Activated CD8-positive, alpha-beta memory T cell treated with anti-CD3 and anti-CD28 coated beads, Interleukin-2, amount 50 U/mL, for 4 hours (primary cell): ENCODE data around the gene VAV2.

Experiments
- DNase-seq: peaks from one replicate; pipeline ENCODE4 v3.0.0-alpha.2; 2020

VAV2 gene

DNA sequence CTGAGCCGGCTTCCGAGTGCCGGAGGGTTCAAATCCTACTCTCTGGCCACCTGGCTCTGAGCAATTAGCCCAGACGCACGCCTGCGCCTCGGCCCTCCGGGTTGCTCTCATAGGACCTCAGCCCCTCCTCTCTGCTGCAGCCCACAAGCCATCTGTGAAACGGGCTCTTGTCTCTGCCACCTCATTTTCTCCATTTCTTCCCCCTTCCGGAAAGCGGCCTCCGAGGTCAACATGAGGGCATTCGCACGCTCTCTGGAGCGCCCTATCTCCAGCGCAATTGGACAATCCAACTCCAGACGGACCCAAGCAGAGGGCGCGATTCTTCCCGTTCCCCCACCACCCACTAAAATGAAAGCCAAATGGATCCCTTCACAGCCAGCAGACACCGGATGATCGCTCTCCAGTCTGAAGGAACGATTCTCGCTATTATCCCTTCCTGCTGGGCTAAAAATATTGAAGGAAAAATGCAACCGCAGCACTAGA is 41.5 kb downstream of the VAV2 start:
- no peak for DNase-seq

DNA sequence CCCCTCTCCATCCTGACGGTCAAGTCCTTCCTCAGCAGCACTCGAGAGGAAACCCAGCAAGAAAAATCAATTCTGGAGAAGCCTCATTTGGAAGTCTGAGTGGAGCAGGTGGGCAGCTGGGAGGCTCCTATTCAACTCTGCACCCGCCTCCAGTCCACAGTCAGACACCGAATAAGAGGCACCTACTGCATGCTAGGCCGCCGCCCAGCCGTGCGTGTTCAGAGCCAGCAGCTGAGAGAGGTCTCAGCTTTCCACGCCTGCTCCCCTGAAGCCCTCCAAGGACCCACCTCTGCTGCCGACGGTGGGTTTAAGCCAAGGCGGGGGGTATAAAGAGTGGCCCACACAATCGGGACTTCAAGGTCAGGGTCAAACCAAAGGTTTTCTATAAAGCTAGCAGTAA is 41.9 kb downstream of the VAV2 start:
- no peak for DNase-seq

DNA sequence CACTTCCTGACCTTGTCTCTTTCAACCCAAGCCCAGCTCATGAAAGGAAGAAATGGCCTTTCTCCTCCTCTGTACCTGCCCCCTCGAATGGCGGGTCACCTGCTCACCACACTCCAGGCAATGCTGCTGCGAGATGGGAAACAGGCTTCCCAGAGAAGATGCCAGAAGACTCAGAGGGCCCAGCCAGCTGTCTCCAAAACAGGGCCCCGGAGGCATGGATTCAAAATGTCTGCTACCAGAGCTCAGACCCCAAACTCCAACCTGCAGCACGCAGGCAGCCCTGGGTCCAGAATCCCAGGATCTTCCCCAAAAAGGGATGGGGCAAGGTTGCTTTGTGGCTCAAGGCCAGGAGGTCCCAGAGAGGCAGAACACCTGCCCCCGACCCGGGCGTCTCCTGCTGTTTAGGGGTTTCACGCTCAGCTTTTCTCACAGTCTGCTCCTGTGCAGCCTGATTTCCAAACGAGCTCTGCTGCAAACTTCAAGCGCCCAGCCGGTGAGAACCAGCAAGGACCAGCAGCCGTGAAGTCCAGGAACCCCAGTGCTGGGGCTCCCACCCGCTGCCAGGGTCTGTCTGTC is 42.5 kb downstream of the VAV2 start:
- no peak for DNase-seq

DNA sequence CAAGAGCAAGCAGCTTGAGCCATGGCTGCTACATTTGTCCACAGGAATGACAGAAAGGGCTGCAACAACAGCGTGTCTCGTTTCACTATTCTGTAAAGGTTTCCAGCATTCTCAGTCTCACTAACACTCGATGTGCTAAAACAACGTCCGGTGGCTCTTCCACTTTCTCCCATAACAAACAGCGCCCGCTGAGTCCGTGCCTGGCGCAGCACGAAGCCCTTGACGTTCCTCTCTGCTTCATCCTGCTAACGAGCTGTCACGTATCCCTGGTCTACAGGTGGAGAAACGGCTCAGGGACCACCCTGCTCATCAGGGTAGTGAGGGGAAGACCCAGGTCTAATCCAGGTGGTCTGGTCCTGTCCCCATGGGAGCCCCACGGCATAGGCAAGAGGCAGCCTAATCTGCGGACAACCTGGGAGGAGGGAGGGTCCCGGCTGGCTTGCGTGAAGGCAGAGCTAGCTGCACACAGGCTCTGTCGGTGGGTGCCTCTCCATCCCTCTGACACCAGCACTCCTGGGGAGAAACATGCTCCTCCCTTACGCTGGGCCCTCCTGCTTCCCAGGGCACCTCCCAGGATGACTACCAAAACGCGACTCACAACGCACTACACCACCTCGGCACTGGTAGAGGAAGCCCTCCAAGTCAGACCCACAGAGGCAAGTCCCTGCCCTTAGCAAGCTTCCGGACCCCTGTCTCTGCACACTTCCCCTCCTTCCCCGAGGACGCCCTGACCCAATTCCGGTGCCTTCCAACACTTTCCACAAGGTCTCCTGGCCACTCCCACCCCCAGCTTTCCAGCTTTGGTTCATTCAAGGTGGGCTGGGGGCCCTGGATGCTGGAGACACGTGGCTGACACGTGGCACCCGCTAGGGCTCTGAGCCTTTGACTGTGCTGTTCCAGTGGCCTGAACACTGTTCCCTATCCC is 43.3 kb downstream of the VAV2 start:
- no peak for DNase-seq

DNA sequence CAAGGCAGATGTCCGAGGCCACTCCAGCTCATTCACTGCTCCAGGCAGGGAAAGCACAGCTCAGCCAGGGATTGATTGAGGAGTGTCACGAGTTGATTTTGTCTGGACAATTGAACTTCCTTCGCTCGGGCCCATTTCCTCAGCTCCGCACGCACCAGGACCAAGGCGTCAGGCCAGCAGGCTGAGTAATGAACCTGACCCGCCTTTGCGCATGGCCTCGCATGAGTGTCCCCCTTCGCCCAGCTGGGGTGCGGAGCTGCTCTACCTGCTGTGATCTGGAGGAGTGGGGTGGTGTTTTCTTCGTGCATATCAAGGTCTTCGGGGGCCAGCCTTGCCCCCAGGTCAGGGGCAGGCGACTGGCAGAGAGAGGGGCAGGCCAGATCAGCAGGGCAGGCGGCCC is 44.0 kb downstream of the VAV2 start:
- no peak for DNase-seq

DNA sequence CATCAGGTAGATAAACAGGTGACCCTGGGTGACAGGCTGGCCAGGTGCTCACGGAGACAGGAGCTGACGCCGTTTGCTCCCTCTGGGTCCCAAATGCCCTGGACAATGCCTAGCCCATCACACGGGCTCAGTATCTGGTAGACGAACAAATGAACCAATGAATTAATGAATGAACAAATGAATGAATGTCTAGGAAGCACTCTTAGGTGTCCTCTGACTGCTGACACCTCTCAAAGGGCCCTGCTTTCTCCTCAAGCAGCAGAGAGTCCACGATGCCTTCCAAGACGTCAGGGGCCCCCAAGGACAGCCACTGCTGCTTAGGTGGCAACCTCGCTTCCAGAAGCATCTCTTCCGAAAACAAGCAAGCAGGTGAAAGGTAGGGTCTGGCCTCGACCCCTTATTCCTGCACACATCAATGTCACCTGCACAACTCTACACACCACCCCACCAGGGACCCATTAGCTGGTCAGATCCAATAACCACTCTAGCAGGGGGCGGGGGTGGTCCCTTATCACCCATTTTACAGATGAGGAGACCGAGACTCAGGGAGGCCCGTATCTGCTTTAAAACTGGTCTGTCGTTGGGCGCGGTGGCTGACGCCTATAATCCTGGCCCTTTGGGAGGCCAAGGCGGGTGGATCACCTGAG is 45.2 kb downstream of the VAV2 start:
- no peak for DNase-seq

DNA sequence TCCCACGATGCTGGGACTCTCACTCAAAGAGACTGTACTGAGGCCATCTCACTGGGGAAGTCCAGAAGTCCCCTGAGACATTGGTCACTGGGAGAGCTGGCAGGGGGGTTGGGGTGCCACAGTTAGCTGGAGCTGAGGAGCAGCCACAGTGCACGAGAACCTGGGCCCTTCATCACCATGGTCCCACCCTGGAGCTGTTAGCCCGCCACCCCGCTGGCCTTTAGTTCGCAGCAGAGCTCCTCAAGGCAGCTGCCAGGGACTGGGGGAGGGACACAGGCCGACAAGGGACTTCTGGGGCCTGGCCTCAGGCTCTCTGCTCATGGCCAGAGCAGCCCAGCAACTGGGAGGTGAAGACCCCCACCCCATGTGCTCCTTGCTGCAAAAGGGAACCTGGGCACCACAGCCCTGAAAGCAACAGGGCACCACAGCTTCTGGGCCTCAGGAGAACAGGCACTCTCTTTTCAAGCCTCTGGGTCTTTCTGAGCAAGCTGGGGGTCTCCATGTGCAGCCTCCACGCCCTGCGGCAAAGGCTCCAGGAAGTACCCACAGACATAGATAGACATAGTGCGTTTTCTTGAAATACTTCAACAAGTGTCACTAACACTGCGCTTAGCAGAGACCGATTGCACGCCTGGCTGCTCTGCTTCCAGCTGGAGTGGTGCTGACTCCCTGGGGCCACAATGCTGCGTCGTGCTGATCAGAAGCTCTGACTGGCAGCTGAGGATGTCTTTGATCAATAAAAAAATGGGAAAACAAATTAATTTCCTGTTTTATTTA is 46.0 kb downstream of the VAV2 start:
- DNase-seq = no peak

DNA sequence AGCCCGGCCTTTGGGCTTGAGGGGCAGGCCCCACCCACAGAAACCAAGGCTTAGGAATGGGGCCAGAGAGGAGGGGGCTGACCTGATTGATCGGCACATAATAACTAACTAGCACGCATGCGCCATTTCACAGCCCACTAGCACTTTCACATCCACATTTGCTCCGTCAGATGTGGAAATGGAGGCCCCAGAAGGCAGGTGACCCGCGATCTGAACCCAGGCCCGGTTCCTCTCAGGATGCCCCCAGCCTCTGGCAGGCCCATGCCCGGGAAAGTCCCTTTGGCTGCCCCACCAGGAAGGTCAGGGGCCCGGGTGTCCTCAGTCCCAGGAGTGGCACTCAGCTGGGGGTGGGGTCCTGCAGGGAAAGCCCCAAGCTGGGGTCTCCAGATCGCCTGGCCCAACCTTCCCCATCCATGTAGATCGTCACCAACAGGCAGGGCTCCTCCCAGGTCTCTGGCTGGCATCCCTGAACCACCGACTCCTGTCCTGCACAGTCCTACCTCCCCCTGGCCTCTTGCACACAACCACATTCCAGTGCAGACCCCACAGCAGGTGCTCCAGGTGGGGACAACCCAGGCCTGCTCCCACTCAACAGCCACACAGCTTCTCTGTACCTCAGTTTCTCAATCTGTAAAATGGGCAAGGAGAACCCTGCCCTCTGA is 46.7 kb downstream of the VAV2 start:
- DNase-seq = no peak

DNA sequence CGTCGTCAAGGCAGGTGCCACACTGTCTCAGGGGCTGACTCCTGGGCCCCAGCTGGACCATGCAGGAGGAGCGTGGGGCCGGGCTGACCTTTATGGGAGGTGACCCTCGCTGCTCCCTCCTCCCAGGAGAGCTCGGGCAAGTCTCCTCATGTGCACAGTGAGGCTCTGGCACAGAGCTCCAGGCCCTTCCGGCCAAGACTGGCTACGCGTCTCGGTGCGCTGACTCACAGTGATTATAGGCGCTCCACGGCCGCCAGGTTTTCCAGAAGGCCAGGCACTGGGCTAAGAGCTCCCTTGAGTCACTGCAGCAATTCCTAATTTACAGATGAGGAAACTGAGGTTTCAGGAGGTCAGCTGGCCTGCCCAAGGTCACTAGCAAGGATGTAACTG is 47.4 kb downstream of the VAV2 start:
- DNase-seq = no peak

DNA sequence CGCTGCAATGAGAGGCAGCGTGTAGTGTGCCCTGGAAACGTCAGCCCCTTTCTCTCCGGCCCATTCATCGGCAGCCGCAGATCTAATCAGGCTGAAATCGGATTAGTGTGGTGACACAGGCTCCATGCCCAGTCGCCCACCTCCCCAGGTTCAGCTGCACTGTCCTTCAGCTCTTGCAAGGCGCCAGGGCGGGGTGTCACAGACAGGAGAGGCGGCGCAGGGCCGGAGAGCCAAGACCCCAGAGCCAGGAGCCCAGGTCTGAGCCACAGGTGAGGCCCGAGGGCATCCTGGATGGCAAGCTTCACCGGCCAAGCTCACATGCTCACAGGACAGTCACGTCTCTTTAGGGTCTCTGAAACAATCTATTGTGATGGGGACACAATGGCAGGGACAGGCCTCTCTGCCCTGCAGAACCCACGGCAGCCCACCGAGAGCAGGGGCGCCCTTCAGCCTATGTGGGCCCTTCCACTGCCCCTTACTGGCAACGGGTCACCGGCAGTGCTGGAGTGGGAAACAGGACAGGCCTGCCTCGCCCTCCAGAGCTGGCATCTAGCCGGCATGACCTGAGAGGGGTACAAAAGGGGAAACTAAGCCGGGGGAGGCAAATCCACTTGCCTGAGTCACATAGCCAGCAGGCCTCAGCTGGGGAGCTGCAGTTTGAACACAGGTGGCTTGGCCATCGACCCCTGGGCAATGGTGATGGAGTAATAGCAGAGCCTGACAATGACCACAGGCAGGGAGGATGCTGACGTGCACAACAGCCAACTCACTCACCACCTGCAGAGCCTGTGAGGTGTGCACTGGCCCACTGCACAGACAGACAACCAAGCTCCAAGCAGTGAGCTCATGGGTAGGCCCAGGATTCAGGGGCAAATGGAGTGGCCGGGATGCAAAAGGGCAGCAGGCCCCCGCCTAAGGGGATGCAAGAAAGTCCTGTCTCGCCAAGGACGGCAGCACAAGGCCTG is 48.1 kb downstream of the VAV2 start:
- no peak for DNase-seq

DNA sequence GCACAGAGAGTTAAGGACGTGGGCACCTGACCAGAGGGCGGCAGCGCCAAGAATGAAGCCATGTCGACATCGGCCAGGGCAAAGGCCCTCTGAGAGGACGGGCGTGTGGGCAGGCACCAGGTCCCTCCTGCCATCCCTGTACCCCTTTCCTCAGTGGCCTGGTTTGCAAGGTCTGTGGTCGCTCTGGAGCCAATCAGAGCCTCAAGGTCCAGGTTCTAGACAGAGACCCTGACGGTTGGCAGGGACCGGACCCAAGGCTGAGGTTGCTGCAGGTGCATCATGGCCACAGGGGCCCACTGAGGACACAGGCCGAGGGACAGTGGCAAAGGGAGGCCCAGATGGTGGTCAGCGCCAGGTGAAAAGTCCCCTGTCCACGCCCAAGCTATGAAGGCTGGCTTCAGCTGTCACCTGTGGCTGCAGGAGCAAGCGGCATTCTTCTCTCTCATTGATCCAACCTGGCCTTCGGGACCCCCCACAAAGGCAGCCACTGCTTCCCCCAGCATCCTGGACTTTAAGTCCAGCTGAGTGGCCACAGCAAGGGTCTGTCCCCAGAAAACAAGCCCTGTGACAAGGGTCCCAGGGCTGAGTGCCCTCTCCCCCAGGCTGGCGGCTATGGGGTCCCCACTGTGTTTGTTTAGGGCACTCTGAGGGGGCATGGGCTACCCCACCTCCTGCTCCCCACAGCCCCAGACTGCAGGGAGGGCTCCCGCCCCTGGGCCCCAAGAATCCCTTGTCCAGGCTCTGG is 48.9 kb downstream of the VAV2 start:
- no peak for DNase-seq

DNA sequence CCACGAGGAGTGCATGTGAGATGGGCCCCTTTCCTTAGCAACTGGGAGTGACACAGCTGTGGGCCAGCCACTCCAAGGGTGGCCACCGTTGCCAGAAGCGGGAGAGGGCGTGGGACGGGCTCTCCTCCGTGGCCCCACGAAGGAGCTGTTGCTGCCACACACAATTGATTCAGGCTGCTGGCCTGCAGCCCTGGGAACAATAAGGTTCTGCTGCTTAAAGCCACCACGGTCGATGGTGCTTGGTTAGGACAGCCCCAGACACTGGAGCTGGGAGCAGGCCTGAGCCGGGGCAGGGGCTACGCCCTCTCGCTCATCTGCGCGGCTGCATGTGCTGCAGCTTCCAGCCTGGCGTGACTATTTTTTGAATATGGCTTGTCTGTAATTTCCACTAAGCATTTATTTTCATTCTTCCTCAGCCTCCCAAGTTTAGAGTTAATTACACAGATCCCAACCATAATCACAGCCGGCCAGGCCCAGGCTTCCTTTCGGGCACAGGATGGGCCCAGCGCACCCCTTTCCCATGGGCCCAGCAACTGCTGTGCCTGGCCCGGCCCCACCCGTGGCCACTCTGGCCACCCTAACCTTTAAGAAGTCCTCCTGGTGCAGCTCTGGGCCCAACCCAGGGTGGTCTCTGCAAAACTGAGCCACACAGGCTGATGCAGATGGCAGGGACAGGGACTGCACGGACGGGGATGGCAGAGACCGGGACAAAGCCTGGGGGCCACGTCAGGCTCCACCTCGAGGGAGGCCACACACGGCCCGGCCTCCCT is 49.7 kb downstream of the VAV2 start:
- DNase-seq = no peak

DNA sequence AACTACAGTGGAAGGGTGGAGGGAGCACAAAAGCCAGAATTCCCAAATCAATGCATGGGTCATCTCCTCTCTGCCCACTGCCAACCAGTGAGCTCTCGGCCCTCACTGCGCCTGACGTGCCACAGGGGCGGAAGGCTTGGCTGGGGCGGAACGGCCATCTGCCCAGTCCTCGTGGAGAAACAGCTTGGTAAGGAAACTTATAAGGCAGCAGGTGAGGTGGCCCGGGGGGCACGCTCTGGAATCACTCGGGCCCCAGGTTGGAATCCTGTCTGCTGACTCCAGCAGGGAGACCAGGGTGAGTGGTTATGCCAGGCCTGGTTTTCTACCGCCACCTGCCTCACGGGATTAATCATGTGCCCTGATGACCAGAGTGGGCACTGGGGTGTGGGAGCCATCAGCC is 52.3 kb downstream of the VAV2 start:
- no peak for DNase-seq

DNA sequence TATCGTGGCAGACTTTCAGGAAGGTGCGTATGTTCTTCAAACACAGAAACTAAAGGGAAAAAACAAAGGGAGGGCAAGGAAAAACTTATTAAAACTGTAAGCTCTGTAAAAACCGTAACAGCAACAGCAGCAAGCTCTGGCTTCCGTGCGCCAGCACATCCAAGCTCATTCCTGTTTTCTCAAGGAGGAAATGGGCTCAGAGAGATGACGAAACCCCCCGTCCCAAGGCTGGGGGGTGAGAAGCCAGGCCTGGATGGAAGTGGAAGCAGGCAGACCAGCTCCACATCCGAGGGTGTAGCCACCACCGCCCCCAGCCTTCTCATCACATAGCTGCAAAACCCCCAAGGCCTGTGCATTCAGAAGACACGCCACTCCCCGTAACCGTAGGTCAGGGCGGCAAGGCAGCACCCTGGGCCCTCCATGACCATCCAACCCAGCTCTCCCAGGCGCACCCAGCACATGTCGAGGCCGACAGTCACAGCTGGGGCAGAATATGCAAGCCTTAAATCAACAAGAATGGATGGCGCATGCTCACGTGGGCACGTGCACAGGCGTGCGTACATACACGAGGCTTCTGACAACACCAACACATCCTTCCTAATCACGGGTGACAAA is 52.8 kb downstream of the VAV2 start:
- DNase-seq = no peak

DNA sequence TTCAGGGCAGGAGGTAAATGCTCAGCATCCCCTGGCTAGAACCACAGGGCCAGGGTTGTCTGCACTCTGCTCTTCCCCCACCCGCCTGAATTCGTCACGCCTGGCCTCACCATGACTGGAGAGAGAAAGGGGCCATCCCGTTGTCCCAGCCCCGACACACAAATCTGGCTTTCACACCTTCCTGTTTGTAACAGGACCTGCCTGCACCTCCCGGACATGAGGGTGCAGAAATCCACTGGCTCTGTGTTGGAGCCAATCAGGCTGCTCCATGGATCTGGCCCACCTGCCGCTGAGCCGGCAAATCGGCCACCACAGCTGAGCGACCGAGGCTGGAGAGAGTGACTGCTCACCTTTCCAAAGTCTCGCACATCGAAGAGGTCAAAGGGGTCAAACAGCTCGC is 53.4 kb downstream of the VAV2 start:
- DNase-seq = no peak

DNA sequence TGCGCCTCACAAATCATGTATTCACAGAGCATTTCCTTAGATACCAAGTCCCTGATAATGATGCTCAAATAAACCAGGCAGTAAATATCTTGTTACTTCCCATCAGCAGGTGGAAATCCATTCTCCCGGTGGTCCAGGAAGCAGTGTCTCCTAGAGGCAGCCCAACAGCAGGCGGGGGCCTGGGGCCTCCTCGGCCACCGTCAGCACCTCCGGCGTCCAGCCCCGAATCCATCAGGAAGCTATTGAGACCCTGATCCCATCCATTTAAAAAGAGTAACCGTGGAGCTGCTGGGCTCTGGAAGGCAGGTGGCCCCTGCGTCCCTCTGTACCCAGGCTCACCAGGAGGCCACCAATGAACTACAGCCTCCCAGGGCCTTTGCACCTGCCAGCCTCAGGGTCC is 54.0 kb downstream of the VAV2 start:
- no peak for DNase-seq

DNA sequence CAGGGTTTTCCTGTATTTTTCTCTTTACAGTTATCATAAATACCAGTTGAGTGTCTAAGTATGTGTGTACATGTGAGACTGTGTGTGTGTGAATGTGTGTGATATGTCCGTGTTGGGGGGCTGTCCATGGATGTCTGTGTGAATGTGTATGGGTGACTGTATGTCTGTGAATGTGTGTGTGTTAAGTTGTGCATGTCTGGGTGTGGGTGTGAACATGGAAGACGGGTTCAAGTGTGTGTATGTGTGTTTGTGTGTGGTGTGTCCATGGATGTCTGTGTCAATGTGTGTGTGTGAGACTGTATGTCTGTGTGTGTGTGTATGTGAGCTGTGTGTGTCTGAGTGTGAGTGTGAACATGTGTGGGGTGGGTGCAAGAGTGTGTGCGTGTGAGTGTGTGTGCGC is 55.0 kb downstream of the VAV2 start:
- no peak for DNase-seq

DNA sequence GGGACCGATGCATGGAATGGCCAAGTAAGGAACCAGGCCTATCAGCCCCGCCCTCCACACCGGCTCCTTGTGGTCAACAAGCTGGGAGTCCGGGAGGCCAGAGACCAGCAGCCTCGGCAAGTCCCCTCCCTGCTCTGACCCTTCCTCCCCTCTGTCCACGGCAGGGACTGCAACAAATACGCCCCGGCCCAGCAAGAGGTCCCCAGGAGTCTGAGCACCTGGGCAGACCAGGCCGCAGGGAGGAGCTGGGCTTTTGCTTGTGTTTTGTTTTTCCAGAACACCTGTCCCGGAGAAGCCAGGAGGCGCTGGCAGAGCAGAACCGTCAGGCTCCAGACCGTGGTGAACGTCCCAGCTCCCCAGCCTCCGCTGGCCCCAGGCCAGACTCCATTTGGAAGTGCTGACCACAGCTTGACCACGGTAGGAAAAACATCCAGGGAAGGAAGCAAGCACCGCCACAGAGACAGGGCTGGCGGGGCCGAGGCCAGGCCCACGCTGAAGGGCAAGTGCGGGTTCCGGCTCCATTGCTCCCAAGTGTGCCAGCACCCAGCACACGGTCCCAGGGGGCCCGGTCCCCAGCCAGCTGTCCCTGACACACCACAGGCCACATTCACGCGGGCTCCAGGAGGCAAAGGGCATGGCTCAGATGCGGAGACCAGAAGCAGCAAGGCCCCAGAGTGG is 56.7 kb downstream of the VAV2 start:
- no peak for DNase-seq
